HepG2 (cell line): ENCODE measurements around the gene CAMTA1. TPM values are rescaled to one million over a fixed set of nuclear protein-coding genes. Genes with fewer than 3 reads are reported as not detected.

ENCODE experiments used
- ATAC-seq: fragments of 200-7000 bp; cut with Tn5 transposase; 3 replicates; pipeline ENCODE4 v1.9.1; 2020; ENCODE audit warnings: mild to moderate bottlenecking, moderate library complexity
- BruUV-seq: library from RNA; stranded (reverse); fragments of 400-500 nt; replicated peaks from 2 replicates; lab custom pipeline; 2021; lab: Mats Ljungman, UMichigan
- CTCF ChIA-PET: fragments of 300-600 bp; formaldehyde crosslinking; extraction: SDS; loops from one replicate; lab custom pipeline; 2021; ENCODE audit warnings: low total read pairs, inconsistent platforms, low intra/inter-chr PET ratio; lab: Yijun Ruan, JAX
- POLR2A ChIA-PET: fragments of 350-600 bp; sonication (Branson Sonifier 250); formaldehyde crosslinking; loops from one replicate; lab custom pipeline; 2020; ENCODE audit warnings: antibody characterized with exemption, inconsistent platforms; lab: Yijun Ruan, JAX
- DNase-seq: peaks from one replicate; pipeline ENCODE4 v3.0.0-alpha.2; 2015; ENCODE audit warnings: low spot score
- FAIRE-seq: peaks from 3 replicates; lab custom pipeline; 2011; peaks lifted over from hg19 to GRCh38; lab: Jason Lieb, UNC
- H2AFZ ChIP-seq: one replicate; pipeline ENCODE4 v1.6.1; 2011; ENCODE audit warnings: low read length, inconsistent platforms
- H3K27ac ChIP-seq: fragments of 300-600 bp; 3 replicates; pipeline ENCODE4 v1.8.0; 2011; ENCODE audit warnings: mixed run types, mild to moderate bottlenecking, mixed read lengths, low read length, inconsistent platforms; ENCODE audit not compliant: insufficient read depth; ENCODE audit errors: extremely low read length
- H3K27me3 ChIP-seq, 2 experiments: fragments of 200-600 bp in 1 of 2; 2 replicates in 1 of 2; 3 replicates in 1 of 2; pipeline versions ENCODE4 v1.6.0 to v1.8.0; 2011; ENCODE audit warnings: low read length in 2 of 2, mild to moderate bottlenecking in 2 of 2, moderate library complexity in 2 of 2, inconsistent platforms in 1 of 2; ENCODE audit not compliant: insufficient read depth in 2 of 2, control insufficient read depth in 1 of 2
- H3K36me3 ChIP-seq, 2 experiments: fragments of 200-600 bp in 1 of 2; replicated peaks in 1 of 2; 2 replicates in 1 of 2; 3 replicates in 1 of 2; pipeline versions ENCODE4 v1.5.1 to v1.8.0; 2011; ENCODE audit warnings: low read length in 2 of 2, inconsistent platforms in 1 of 2; ENCODE audit not compliant: insufficient read depth in 2 of 2, control insufficient read depth in 1 of 2
- H3K4me1 ChIP-seq: 2 replicates; pipeline ENCODE4 v1.5.1; 2012; ENCODE audit warnings: low read length, inconsistent platforms; ENCODE audit not compliant: insufficient read depth
- H3K4me2 ChIP-seq: 2 replicates; pipeline ENCODE4 v1.6.0; 2011; ENCODE audit warnings: low read depth, low read length, inconsistent platforms
- H3K4me3 ChIP-seq, 3 experiments: fragments of 200-600 bp in 1 of 3; sonication (generic), shearing (Covaris generic) in 1 of 3; replicated peaks in 1 of 3; 2 replicates each; pipeline ENCODE4 v1.5.1; 2011 to 2016; ENCODE audit warnings: low read length in 3 of 3, inconsistent platforms in 2 of 3, low read depth in 2 of 3, mild to moderate bottlenecking in 2 of 3, control low read depth in 1 of 3, mixed read lengths in 1 of 3; ENCODE audit not compliant: insufficient read depth in 1 of 3
- H3K79me2 ChIP-seq: one replicate; pipeline ENCODE4 v1.6.1; 2011; ENCODE audit warnings: low read length, inconsistent platforms; ENCODE audit not compliant: insufficient read depth
- H3K9ac ChIP-seq: 2 replicates; pipeline ENCODE4 v1.6.0; 2011; ENCODE audit warnings: mild to moderate bottlenecking, low read depth, low read length, inconsistent platforms; ENCODE audit not compliant: insufficient read depth
- H3K9me3 ChIP-seq: 2 replicates; pipeline ENCODE4 v1.5.1; 2012; ENCODE audit warnings: mild to moderate bottlenecking, low read length
- H4K20me1 ChIP-seq: 2 replicates; pipeline ENCODE4 v1.6.0; 2011; ENCODE audit warnings: inconsistent platforms, mild to moderate bottlenecking, low read length, moderate library complexity; ENCODE audit not compliant: insufficient read depth
- ZNF235 ChIP-seq: sonication (generic); formaldehyde crosslinking; IDR thresholded peaks from 2 replicates; pipeline ENCODE4 v1.8.1; 2023; ENCODE audit warnings: mild to moderate bottlenecking, missing genetic modification reagents, borderline replicate concordance
- ZNF30 ChIP-seq: sonication (generic); formaldehyde crosslinking; IDR thresholded peaks from 2 replicates; pipeline ENCODE4 v1.5.0; 2020; ENCODE audit warnings: mild to moderate bottlenecking, missing genetic modification reagents
- WGBS: methylation state at CpG from one replicate; pipeline ENCODE4 v1.1.6; 2017; ENCODE audit warnings: low lambda C conversion rate; 5-methylcytosine and 5-hydroxymethylcytosine counted together
- in situ Hi-C: cut with HindIII; loops from 2 replicates; pipeline ENCODE4 v1.10.0; 2017; ENCODE audit warnings: low pct_unique_long_range_greater_than_20kb; ENCODE audit not compliant: extremely low pct_ligation_motif_present
- intact Hi-C: fragments of 100-400 bp; cut with micrococcal nuclease; formaldehyde crosslinking; loops from one replicate; pipeline ENCODE4 v1.10.0; 2022; ENCODE audit not compliant: unreplicated experiment
- polyA plus RNA-seq, 8 experiments: library from polyadenylated mRNA; depleted of rRNA in 3 of 8; stranded (reverse) in 7 of 8; unstranded in 1 of 8; fragments of >200 nt; fragmentation: Illumina TruSeq in 4 of 8; extraction: Trizol in 4 of 8; gene quantifications; 2 replicates each; pipeline versions ENCODE4 v1.2.1 to v1.2.3, GENCODE V29; 2011 to 2016; ENCODE audit warnings: low read depth in 4 of 8, missing spikeins in 1 of 8, mixed read lengths in 1 of 8; ENCODE audit not compliant: insufficient read depth in 1 of 8
- total RNA-seq, 5 experiments: library from RNA; depleted of rRNA; stranded (reverse); fragments of >200 nt; fragmentation: Illumina TruSeq; extraction: Trizol; gene quantifications; 2 replicates each; pipeline ENCODE4 v1.2.3, GENCODE V29; 2016; ENCODE audit warnings: low read depth in 1 of 5
- TF ChIP-seq, protein P1 (sequence below): fragments of 450-650 bp; IDR thresholded peaks from 2 replicates; pipeline ENCODE4 v1.6.1; 2016
- TF ChIP-seq, protein P2 (sequence below): sonication (generic); formaldehyde crosslinking; IDR thresholded peaks from 2 replicates; pipeline ENCODE4 v1.5.0; 2020; ENCODE audit warnings: missing genetic modification reagents, mild to moderate bottlenecking, borderline replicate concordance

CAMTA1 gene
- total and polyA plus RNA-seq, 2 of the 13 experiments (the other 11 are each of a cell fraction or from before 2014, with no cell fraction given): 25.0 to 36.4 TPM

GRCh38 chr1:7447093-7447492, 661.8 kb downstream of the CAMTA1 start:
- Histone ChIP-seq H3K9ac (no peak overlapping the region), H3K36me3 (no peaks in the 10 kb centered on the region), H3K79me2 (no peaks in the 10 kb centered on the region), H3K4me3 (no peak overlapping the region), H4K20me1 (no peaks in the 10 kb centered on the region), H2AFZ (no peak overlapping the region), H3K4me2 (no peak overlapping the region), H3K4me1 (no peaks in the 10 kb centered on the region), H3K27me3 (peaks cover 2 to 8% of the 10 kb centered on the region in 2 experiments; a peak in 2 of 5 replicates), H3K9me3 (no peaks in the 10 kb centered on the region), H3K27ac (no peak overlapping the region)
- ATAC-seq (no peak), FAIRE-seq (no peak), DNase-seq (no peak)
- BruUV-seq: no TSS peak
- intact Hi-C loops (no loop called here), in situ Hi-C loops (no loop called here)
- ChIA-PET POLR2A (no interaction called here), CTCF (no interaction called here)
- 35% methylated on average over 6 of the region's 9 CpGs for WGBS
- TF ChIP-seq, protein P1, sequence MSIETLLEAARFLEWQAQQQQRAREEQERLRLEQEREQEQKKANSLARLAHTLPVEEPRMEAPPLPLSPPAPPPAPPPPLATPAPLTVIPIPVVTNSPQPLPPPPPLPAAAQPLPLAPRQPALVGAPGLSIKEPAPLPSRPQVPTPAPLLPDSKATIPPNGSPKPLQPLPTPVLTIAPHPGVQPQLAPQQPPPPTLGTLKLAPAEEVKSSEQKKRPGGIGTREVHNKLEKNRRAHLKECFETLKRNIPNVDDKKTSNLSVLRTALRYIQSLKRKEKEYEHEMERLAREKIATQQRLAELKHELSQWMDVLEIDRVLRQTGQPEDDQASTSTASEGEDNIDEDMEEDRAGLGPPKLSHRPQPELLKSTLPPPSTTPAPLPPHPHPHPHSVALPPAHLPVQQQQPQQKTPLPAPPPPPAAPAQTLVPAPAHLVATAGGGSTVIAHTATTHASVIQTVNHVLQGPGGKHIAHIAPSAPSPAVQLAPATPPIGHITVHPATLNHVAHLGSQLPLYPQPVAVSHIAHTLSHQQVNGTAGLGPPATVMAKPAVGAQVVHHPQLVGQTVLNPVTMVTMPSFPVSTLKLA: peak; percentile 82
- TF ChIP-seq ZNF30 (CRISPR knock-in tag): no peak
- TF ChIP-seq, protein P2, sequence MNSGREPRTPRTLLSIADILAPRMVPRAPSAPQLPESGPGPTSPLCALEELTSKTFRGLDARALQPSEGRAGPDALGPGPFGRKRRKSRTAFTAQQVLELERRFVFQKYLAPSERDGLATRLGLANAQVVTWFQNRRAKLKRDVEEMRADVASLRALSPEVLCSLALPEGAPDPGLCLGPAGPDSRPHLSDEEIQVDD (CRISPR knock-in tag): no peak

DNA sequence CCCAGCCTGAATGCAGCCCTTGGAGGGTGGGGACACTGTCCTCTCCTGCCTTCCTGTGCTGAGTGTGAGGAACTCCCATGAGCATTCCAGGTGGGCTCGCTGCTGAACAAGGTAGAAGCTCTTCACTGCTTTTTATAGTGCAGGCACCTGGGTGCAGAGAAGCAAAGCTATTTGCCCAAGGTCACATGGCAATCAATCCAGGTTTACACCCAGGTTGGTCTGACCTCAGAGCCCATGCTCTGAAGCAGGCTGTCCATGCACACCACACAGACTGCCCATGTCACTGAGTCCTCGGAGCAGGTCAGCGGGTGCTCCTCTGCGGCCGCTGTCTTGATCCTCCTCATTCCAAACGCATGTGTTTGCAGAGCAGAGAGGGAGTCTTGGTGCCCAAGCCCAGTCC, 662.5 kb downstream of the CAMTA1 start:
- intact Hi-C loops (no loop called here), in situ Hi-C loops (no loop called here)
- ChIA-PET CTCF (no interaction called here), POLR2A (no interaction called here)
- no peak overlapping the region for H3K4me3 ChIP-seq
- ATAC-seq (no peak), DNase-seq (no peak), FAIRE-seq (no peak)
- no peak overlapping the region for H3K27ac ChIP-seq
- H3K9ac ChIP-seq: no peak overlapping the region
- no peaks in the 10 kb centered on the region for H3K36me3 ChIP-seq
- no peaks in the 10 kb centered on the region for H4K20me1 ChIP-seq
- WGBS: 0% methylated on average over 1 of the region's 6 CpGs
- no peak for TF ChIP-seq ZNF235 (CRISPR knock-in tag)
- H3K4me1 ChIP-seq: no peaks in the 10 kb centered on the region
- no peaks in the 10 kb centered on the region for H3K9me3 ChIP-seq
- H3K4me2 ChIP-seq: no peak overlapping the region
- peaks cover 2 to 10% of the 10 kb centered on the region in 2 experiments; a peak in 3 of 5 replicates for H3K27me3 ChIP-seq
- H2AFZ ChIP-seq: no peak overlapping the region
- no TSS peak for BruUV-seq
- H3K79me2 ChIP-seq: no peaks in the 10 kb centered on the region
